ENCODE measurements around the gene TPSAB1.

The TPSAB1 gene

DNA sequence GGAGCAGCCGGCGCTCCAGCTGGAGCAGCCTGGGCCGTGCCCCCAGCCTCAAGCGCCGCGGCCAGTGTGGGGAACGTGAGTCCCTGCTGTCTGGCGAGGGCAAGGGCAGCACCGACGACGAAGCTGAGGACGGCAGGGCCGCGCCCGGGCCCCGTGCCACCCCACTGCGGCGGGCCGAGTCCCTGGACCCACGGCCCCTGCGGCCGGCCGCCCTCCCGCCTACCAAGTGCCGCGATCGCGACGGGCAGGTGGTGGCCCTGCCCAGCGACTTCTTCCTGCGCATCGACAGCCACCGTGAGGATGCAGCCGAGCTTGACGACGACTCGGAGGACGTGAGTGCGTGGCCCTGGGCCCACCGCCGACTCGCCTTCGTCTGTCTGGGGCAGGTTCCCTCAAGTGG lies 31.4 kb upstream of the TPSAB1 start:
- no peak for DNase-seq (ENCODE audit: low read depth in 4 of 4, low spot score in 1 of 4)

DNA sequence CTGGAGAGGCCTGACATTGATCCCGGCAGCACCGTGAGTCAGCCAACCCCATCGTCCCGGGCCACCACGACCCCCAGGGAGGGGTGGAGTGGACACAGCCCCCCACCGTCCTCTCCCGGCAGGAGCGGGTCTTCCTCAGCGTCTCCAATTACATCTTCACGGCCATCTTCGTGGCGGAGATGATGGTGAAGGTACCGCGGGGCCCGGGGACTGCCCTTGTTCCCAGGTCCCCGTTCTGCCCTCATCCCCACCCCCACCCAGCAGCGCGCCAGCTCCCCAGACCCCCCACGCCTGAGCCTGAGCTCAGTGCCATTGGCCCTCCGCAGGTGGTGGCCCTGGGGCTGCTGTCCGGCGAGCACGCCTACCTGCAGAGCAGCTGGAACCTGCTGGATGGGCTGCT lies 30.0 kb upstream of the TPSAB1 start:
- DNase-seq (ENCODE audit: low read depth in 4 of 4, low spot score in 1 of 4): no peak

DNA sequence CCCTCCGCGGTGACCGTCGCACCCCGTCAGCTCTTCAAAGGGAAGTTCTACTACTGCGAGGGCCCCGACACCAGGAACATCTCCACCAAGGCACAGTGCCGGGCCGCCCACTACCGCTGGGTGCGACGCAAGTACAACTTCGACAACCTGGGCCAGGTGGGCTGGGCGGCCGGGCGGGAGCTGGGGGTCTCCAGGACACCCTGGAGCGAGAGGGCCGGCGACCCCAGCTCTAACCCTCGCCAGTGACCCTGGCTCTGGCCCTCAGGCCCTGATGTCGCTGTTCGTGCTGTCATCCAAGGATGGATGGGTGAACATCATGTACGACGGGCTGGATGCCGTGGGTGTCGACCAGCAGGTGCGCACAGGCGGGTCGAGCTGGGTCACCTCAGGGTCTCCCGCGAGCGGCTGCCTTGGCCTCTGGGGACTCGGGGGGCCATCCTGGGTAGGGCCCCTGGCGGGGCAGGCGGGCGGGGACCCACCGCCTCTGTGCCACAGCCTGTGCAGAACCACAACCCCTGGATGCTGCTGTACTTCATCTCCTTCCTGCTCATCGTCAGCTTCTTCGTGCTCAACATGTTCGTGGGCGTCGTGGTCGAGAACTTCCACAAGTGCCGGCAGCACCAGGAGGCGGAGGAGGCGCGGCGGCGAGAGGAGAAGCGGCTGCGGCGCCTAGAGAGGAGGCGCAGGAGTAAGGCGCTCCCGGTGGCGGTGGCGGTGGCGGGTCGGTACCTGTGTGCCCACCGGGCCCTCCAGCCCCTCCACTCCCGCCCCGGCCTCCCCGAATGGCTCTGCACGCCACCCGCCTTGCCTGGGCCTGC lies 28.8 kb upstream of the TPSAB1 start:
- DNase-seq (ENCODE audit: low read depth in 4 of 4, low spot score in 1 of 4): no peak

DNA sequence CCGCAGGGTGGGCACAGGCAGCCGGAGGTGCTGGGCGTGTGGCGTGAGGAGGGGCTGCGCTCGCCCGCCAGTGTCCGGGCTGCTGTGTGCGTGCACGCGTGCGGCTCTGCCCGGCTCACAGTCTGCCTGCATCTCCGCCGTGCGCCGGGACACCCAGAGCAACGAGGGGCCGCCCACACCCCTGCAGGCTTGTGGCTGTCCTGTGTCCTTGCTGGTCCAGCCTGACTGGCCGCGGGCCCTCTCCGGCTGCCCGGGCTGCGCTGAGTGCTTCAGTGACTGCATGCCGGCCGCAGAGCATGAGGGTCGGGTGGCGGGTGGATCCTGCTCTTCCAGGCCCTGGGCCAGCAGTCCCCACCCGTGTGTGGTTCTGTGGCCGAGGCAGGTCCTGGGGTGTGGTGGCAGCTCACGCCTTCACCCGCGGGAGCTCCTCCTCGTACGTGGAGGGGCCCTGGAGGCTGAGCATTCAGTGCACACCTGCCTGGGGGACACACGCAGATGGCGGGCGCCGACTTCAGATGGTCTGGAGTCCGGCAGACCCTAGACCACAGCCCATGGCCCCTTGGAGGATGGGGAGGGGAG lies 27.8 kb upstream of the TPSAB1 start:
- DNase-seq (ENCODE audit: low read depth in 4 of 4, low spot score in 1 of 4): no peak

DNA sequence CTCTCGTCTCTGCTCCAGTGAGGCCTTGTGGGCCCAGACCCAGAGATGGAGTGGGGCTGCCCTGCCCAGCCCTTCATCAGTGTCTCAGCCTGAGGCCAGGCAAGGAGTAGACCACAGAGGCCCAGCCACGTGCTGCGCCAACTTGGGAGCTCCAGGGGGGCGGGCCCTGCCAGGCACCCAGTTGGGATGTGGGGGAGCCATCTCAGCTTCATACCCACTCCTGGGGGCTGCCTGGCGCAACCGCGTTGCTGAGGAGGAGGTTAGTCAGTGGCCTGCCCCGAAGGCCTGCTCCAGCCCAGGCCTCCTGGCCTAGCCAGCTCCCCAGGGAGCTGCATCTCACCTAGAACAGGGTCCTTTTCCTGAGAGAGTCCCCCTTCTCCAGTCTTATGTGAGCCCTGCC lies 27.3 kb upstream of the TPSAB1 start:
- no peak for DNase-seq (ENCODE audit: low read depth in 4 of 4, low spot score in 1 of 4)

DNA sequence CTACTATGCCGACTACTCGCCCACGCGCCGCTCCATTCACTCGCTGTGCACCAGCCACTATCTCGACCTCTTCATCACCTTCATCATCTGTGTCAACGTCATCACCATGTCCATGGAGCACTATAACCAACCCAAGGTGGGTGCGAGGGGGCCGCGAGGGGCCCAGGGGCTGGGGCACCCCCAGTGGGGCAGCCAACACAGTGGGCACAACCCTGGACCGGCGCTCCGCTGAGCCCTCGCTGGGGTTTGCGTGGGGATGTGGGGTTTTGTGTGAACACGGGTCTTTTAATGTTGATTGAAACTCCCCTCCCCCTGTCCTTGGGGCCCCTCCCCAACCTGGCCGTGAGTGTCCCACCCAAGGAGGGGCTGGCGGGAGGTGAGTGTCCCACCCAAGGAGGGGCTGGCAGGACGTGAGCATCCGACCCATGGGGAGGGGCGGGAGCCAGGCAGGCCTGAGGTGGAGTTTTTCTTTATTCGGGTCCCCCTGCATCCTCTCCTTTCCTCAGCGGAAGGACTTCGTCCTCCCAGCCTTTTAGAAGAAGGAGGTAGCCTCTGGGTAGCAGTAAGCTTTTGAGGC lies 26.6 kb upstream of the TPSAB1 start:
- DNase-seq (ENCODE audit: low read depth in 4 of 4, low spot score in 1 of 4): no peak

DNA sequence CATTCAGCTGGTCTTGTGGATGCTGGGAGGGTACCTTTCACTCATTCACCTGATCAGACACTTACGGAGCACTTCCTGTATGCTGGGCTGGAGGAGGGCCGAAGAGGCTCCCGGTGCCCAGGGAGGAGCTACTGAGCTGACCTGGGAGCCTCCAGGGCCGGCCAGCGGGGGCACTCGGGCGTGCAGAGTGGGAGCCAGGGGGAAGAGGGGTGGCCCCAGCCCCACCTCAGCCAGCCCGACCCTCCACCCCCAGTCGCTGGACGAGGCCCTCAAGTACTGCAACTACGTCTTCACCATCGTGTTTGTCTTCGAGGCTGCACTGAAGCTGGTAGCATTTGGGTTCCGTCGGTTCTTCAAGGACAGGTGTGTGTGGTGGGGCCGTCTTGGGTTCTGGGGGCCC lies 25.8 kb upstream of the TPSAB1 start:
- no peak for DNase-seq (ENCODE audit: low read depth in 4 of 4, low spot score in 1 of 4)

- no peak for DNase-seq (ENCODE audit: low read depth in 4 of 4, low spot score in 1 of 4)
Measured at GRCh38 chr16:1215574-1216295, 24.8 kb upstream of the TPSAB1 start.

- no peak for DNase-seq (ENCODE audit: low read depth in 4 of 4, low spot score in 1 of 4)
Measured at GRCh38 chr16:1216296-1216619, 24.2 kb upstream of the TPSAB1 start.

- no peak for DNase-seq (ENCODE audit: low read depth in 4 of 4, low spot score in 1 of 4)
Measured at GRCh38 chr16:1216681-1217400, 23.7 kb upstream of the TPSAB1 start.

DNA sequence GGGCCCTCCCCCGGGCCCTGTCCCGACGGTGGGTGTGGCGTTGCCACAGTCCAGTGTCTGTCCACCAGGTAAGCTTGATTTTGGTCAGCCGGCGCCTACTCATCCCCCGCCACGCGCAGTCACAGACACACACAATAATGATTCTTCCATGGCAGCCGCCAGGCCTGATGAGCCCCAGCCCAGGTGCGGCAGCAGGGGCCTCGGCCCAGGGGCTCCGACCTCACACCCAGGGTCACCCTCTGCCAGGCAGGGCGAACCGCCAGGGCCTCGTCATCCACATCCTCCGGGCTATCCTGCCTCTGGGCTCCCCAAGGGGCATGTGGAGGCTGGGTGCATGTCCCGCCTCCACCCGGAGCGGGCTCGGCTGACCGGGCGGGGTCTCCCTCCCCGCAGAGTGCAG lies 23.0 kb upstream of the TPSAB1 start:
- DNase-seq (ENCODE audit: low read depth in 4 of 4, low spot score in 1 of 4): no peak

DNA sequence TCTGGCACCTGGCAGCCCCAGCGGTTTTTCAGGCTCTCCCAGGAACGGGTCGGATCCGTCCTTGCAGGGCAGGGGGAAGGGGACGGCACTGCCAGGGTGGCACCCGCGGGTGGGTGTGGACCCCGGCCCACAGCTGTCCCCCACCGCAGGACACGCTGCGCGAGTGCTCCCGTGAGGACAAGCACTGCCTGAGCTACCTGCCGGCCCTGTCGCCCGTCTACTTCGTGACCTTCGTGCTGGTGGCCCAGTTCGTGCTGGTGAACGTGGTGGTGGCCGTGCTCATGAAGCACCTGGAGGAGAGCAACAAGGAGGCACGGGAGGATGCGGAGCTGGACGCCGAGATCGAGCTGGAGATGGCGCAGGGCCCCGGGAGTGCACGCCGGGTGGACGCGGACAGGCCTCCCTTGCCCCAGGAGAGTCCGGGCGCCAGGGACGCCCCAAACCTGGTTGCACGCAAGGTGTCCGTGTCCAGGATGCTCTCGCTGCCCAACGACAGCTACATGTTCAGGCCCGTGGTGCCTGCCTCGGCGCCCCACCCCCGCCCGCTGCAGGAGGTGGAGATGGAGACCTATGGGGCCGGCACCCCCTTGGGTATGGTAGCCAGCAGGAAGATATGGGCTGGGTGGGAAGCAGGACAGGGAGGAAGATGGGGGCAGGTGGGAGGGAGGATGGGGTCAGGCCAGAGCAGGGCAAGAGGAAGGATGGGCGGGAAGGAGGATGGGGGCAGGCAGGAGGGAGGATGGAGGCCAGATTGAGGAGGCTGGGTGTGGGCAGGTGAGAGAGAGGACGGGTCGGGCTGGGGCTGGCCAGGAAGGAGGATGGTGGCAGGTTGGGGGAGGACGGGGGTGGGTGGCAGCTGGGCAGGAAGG lies 22.2 kb upstream of the TPSAB1 start:
- DNase-seq (ENCODE audit: low read depth in 4 of 4, low spot score in 1 of 4): no peak

DNA sequence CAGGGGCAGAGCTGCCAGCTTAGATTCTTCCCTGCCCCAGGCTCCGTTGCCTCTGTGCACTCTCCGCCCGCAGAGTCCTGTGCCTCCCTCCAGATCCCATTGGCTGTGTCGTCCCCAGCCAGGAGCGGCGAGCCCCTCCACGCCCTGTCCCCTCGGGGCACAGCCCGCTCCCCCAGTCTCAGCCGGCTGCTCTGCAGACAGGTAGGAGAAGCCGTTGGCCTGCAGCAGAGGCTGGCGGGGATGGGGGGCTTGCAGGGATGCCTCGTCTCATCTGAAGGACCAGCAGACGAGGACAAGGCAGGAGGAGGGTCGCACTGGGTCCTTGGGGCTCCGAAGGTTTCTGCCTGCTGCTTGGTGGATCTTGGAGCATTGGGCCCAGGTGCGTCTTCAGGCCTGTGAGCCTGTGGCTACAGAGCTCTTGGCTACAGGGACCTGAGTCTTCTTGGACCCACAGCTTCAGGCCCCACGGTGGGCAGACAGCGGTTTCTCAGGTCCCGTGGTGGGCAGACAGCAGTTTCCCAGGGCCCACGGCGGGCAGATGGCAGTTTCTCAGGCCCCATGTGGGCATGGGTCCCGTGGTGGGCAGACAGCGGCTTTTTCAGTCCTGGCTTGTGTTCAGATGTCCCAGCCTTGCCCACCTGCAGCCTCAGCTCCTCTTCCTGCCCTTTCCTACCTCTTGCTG lies 21.4 kb upstream of the TPSAB1 start:
- DNase-seq (ENCODE audit: low read depth in 4 of 4, low spot score in 1 of 4): no peak

DNA sequence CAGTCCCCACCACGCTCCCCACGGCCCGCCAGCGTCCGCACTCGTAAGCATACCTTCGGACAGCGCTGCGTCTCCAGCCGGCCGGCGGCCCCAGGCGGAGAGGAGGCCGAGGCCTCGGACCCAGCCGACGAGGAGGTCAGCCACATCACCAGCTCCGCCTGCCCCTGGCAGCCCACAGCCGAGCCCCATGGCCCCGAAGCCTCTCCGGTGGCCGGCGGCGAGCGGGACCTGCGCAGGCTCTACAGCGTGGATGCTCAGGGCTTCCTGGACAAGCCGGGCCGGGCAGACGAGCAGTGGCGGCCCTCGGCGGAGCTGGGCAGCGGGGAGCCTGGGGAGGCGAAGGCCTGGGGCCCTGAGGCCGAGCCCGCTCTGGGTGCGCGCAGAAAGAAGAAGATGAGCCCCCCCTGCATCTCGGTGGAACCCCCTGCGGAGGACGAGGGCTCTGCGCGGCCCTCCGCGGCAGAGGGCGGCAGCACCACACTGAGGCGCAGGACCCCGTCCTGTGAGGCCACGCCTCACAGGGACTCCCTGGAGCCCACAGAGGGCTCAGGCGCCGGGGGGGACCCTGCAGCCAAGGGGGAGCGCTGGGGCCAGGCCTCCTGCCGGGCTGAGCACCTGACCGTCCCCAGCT lies 20.3 kb upstream of the TPSAB1 start:
- no peak for DNase-seq (ENCODE audit: low read depth in 4 of 4, low spot score in 1 of 4)

DNA sequence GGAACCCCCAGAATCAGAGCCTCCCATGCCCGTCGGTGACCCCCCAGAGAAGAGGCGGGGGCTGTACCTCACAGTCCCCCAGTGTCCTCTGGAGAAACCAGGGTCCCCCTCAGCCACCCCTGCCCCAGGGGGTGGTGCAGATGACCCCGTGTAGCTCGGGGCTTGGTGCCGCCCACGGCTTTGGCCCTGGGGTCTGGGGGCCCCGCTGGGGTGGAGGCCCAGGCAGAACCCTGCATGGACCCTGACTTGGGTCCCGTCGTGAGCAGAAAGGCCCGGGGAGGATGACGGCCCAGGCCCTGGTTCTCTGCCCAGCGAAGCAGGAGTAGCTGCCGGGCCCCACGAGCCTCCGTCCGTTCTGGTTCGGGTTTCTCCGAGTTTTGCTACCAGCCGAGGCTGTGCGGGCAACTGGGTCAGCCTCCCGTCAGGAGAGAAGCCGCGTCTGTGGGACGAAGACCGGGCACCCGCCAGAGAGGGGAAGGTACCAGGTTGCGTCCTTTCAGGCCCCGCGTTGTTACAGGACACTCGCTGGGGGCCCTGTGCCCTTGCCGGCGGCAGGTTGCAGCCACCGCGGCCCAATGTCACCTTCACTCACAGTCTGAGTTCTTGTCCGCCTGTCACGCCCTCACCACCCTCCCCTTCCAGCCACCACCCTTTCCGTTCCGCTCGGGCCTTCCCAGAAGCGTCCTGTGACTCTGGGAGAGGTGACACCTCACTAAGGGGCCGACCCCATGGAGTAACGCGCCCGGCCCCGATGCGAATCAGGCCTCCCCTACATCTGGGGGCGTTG lies 19.5 kb upstream of the TPSAB1 start:
- no peak for DNase-seq (ENCODE audit: low read depth in 4 of 4, low spot score in 1 of 4)

DNA sequence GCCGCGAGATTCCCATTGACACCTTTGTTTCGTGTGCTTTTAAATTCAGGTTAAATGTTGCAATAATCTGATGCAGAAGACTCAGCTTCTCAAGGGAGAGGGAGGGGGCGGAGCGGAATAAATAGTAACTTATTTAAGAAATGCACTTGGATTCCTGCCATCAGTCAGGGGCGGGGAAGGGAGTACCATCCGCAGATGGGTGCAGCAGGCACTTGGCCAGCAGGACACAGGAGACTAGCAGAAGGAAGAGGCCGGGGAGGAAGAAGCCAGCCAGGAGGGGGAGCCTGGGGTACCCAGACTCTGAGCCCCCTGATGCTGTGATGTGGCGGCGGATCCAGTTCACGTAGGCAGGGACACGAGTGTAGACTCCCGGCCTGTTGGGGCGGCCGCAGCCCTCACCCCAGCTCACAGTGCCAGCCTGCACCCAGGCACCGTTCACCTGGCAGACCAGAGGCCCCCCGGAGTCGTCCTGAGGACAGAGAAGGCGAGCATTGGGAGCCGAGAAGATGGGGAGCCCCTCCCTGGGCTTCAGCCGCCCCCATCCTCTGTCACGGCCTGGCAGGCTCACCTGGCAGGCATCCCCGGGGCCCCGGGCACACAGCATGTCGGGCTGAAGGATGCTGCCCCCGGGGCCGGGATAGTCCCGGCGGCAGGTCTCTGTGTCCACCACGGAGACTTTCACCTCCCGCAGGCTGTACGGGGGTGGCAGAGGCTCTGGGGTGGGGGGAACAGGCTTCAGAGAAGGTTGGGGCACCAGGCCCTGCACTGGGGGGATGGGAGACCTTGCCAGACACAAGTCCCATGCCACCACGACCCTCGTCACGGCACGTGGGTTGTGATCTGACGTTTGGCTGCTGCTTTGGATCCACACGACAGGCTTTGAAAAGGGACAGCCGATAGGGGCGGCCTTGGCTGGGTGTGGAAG lies 18.6 kb upstream of the TPSAB1 start:
- no peak for DNase-seq (ENCODE audit: low read depth in 4 of 4, low spot score in 1 of 4)

- DNase-seq (ENCODE audit: low read depth in 4 of 4, low spot score in 1 of 4): no peak
Measured at GRCh38 chr16:1222553-1223354, 17.8 kb upstream of the TPSAB1 start.

Measured in stimulated activated CD4-positive, alpha-beta T cell treated with anti-CD3 and anti-CD28 coated beads, Interleukin-1b, Interleukin-23, amount 100 ng/mL, for 24 hours (primary cell).